Activated CD8-positive, alpha-beta memory T cell treated with anti-CD3 and anti-CD28 coated beads for 1 hour (primary cell): ENCODE results near the gene TAS2R30.

ENCODE experiments used
- DNase-seq, 2 donors: peaks; one replicate each; pipeline ENCODE4 v3.0.0-alpha.2; 2020; ENCODE audit warnings: low read depth in 1 of 2; ENCODE audit errors: extremely low read depth in 1 of 2

The TAS2R30 gene

GRCh38 chr12:11134305-11134704, at the start of gene TAS2R30:
TSS of gene TAS2R30 (minus strand) at chr12:11134644. CDS start at chr12:11134244, 400 bp downstream.
- no peak for DNase-seq

- DNase-seq, result no peak
These were observed 48.6 kb upstream of the TAS2R30 start for GRCh38 chr12:11183011-11183410.

GRCh38 chr12:11182529-11182928, 48.1 kb upstream of the TAS2R30 start:
- DNase-seq, result no peak

- no peak for DNase-seq
These were observed 43.8 kb upstream of the TAS2R30 start for GRCh38 chr12:11178250-11178649.

- no peak for DNase-seq
These were observed 39.6 kb upstream of the TAS2R30 start for GRCh38 chr12:11174022-11174421.

- DNase-seq, result no peak
These were observed 37.7 kb upstream of the TAS2R30 start for GRCh38 chr12:11171969-11172675.

- peak; percentile 74 to 76 for DNase-seq
These were observed 36.9 kb upstream of the TAS2R30 start, which contains the start of gene SMIM10L1 for GRCh38 chr12:11171145-11171968. TSS of gene SMIM10L1 (plus strand) at chr12:11171194. CDS start at chr12:11171357, 163 bp downstream.

- DNase-seq, result no peak
These were observed 36.3 kb upstream of the TAS2R30 start for GRCh38 chr12:11170810-11171144.

- DNase-seq, result no peak
These were observed 31.9 kb upstream of the TAS2R30 start for GRCh38 chr12:11166300-11166699.

GRCh38 chr12:11164384-11164783, 29.9 kb upstream of the TAS2R30 start:
- DNase-seq, result no peak

- no peak for DNase-seq
These were observed 28.1 kb upstream of the TAS2R30 start for GRCh38 chr12:11162502-11162901.

- DNase-seq, result no peak
These were observed 24.5 kb upstream of the TAS2R30 start for GRCh38 chr12:11158885-11159444.

GRCh38 chr12:11154400-11154925, 20.0 kb upstream of the TAS2R30 start:
- no peak for DNase-seq

GRCh38 chr12:11152725-11153124, 18.3 kb upstream of the TAS2R30 start:
- no peak for DNase-seq

GRCh38 chr12:11150832-11151231, 16.4 kb upstream of the TAS2R30 start:
- DNase-seq, result no peak

GRCh38 chr12:11147420-11147819, 13.0 kb upstream of the TAS2R30 start:
- no peak for DNase-seq

GRCh38 chr12:11144297-11144696, 9.9 kb upstream of the TAS2R30 start:
- DNase-seq, result no peak

- DNase-seq, result no peak
These were observed 8.9 kb upstream of the TAS2R30 start for GRCh38 chr12:11143352-11143751.

- DNase-seq, result no peak
These were observed 1.6 kb upstream of the TAS2R30 start for GRCh38 chr12:11136075-11136474.

- DNase-seq, result no peak
These were observed 628 bp downstream of the TAS2R30 start for GRCh38 chr12:11133816-11134215.

GRCh38 chr12:11133162-11133561, 1.3 kb downstream of the TAS2R30 start:
- DNase-seq, result no peak

GRCh38 chr12:11130999-11131398, 3.4 kb downstream of the TAS2R30 start:
- no peak for DNase-seq
